HG03439 (cell line): Measurements from ENCODE around the gene ADARB1.

Experiments
- ATAC-seq: cut with Tn5 transposase; IDR thresholded peaks from one replicate; pipeline ENCODE4 v1.9.1; 2021; ENCODE audit warnings: mild to moderate bottlenecking, moderate library complexity; ENCODE audit not compliant: unreplicated experiment

ADARB1 gene

DNA sequence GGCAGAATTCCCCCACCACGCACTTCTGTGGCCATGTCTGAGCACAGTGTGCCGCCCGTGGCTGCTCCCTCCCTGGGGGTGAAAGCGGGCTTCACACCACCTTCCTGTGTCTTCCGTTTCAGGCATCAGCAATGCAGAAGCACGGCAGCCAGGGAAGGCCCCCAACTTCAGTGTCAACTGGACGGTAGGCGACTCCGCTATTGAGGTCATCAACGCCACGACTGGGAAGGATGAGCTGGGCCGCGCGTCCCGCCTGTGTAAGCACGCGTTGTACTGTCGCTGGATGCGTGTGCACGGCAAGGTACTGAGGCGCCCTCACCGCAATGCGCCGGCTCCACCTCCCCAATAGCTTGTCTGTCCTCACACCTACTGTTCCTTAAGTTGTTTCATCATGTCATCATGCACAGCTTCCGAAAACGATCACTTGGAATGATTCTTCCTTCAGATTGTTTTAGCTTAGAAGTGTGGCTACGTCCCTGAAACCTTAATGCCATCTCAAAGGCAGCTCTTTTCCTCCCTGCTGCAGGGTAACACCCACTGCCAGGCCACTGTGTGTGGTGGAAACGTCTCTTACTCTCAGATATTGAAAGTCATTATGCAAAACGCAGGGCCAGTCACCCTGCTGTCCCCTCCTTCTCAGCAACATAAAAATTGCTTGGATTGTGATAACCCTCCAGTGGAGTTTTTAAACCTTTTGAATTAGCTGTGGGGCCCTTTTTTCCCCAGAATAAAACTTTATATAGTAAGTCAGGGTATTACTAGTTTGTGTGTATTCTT, 146.5 kb downstream of the ADARB1 start:
- no peak for ATAC-seq

DNA sequence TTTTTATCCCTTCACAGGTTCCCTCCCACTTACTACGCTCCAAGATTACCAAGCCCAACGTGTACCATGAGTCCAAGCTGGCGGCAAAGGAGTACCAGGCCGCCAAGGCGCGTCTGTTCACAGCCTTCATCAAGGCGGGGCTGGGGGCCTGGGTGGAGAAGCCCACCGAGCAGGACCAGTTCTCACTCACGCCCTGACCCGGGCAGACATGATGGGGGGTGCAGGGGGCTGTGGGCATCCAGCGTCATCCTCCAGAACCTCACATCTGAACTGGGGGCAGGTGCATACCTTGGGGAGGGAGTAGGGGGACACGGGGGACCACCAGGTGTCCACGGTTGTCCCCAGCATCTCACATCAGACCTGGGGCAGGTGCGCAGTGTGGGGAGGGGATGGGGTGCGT, 147.6 kb downstream of the ADARB1 start:
- no peak for ATAC-seq

DNA sequence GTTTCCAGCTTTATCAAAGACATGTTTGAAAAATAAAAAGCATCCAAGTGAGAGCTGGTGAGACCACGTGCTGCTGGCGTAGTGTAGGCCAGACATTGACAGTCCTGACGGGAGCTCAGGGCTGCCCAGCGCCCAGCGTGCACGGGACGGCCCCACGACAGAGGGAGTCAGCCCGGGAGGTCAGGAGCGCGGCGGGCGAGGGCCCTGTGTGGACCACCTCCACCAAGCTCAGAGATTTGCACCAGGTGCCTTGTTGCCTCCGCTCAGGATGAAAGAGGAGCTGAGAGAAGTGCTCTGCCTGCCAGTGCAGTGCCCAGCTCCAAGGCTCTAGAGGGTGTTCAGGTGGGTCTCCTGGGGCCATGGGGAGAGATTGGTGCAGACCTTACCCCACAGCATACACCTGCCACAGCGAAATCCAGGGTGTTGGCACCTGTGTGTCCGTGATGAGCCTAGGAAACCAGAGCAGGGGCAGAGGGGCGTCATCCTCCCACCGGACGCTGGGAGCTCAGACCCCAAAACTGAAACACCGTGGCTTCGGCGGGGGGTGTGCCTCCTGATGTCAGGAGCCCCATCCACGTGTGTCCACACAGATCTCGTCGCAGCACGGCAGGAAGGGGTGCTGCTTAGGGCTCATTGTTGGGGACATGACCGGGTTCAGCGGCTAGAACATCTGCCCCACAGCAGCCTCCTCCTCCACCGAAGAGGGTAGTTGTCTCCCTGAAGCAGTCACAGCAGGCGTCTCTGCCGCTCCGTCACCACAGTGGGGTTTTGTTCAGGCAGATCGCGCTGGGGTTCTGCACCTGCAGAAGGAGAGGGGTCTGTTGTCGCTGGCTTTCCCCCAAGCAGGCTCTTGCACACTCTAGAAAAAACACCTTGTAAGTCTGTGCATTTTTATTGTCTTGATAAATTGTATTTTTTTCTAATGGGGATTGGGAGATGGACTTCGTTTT, 149.1 kb downstream of the ADARB1 start:
- ATAC-seq = no peak

DNA sequence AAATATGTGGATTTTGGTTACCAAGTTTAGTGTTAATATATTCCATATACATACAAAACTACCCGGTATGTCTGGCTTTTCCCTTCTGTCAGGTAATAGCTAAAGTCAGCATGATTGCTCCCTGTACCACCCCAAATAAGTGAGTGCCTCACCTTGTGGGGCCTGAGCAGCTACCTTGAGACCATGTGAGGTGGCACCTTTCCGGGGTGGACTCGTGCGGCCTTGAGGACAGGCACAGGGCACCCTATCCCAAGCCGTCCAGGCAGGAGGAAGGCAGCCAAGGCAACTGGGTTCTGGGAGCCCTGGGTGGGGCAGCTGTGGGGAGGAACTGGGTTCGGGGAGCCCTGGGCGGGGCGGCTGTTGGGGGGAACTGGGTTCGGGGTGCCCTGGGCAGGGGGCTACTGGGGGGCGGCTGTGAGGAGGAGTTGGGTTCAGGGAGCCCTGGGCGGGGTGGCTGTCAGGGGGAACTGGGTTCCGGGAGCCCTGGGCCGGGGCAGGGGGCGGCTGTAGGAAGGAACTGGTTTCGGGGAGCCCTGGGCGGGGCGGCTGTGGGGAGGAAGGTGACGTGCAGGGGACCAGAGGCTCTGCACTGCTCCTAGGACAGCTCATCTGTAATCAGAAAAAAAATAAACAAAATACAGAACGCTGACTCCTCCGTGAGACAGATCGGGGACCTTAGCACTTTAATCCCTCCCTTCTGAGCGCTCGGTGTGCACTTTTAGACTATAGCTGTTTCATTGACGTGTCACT, 150.0 kb downstream of the ADARB1 start:
- no peak for ATAC-seq

DNA sequence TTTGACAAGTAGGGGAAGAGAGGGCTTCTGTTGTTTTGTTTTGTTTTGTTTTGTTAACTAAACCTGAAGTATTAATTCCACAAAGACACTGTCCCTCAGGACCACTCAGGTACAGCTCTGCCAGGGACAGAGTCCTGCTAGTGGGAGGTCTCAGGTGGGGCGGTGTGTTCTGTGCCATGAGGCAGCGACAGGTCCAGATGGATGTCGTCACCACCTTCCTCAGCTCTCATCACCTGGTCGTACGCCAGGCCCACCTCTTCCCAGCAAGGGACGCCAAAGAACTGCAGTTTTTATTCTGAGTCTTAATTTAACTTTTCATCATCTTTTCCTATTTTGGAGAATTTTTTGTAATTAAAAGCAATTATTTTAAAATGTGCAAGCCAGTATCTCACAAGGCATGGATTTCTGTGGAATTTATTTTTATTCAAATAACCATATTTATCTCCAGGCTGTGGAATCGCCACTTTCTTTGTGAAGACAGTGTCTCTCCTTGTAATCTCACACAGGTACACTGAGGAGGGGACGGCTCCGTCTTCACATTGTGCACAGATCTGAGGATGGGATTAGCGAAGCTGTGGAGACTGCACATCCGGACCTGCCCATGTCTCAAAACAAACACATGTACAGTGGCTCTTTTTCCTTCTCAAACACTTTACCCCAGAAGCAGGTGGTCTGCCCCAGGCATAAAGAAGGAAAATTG, 150.8 kb downstream of the ADARB1 start:
- ATAC-seq = no peak

DNA sequence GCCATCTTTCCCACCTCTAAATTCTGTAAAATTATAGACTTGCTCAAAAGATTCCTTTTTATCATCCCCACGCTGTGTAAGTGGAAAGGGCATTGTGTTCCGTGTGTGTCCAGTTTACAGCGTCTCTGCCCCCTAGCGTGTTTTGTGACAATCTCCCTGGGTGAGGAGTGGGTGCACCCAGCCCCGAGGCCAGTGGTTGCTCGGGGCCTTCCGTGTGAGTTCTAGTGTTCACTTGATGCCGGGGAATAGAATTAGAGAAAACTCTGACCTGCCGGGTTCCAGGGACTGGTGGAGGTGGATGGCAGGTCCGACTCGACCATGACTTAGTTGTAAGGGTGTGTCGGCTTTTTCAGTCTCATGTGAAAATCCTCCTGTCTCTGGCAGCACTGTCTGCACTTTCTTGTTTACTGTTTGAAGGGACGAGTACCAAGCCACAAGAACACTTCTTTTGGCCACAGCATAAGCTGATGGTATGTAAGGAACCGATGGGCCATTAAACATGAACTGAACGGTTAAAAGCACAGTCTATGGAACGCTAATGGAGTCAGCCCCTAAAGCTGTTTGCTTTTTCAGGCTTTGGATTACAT, 151.5 kb downstream of the ADARB1 start:
- ATAC-seq = no peak

DNA sequence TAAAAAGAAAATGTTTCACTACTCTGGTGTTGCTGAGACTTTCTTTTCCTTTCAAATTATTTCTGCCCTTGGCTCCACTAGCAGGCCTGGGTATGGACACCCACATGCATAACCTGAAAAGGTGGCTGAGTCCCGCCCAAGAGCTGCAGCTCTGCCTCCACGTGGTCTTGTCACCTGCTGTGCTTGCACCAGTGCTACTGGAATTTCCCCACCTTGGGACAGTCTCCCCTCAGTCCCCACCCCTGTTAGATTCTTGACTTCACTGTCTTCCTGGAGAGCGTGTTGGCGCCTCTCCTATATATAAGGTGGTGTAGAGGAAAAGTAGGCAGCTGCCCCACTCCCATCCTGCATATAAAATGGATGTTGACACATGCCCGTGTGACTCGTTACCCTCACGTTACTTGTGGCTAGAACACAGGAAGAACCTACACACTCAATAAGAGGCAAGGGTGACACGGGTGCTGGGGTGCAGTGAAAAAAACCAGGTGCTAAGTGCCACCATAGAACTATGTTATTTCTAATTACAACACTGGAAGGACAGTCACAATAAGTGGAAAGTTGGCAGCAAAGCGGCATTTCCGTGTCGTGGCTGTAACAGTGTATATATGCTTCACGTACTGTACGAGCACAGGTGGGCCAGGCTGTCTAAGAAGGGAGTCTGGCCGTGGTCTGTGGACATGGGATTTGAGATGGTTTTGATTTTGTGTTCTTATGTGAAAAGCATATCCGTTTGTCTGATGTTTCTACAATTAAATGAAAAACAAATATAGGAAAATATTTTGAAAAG, 152.4 kb downstream of the ADARB1 start:
- no peak for ATAC-seq

DNA sequence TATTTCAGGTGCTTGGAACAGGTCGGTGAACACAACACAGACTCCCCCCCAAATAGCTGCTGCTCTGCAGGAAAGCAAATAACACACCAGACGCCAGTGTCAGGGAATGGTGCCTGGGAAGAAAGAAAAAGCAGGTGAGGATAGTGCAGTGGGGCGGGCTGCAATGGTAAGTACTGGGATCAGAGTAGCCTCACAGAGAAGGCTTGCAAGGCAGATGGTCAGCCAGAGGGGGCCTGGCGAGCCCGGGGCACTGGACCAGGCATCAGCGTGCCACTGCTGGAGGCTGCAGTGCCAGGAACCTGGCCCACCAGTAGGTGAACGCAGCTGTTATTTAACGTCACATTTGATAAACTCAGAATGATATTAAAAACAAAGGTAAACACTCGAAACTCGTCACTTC, 153.4 kb downstream of the ADARB1 start:
- ATAC-seq = no peak

DNA sequence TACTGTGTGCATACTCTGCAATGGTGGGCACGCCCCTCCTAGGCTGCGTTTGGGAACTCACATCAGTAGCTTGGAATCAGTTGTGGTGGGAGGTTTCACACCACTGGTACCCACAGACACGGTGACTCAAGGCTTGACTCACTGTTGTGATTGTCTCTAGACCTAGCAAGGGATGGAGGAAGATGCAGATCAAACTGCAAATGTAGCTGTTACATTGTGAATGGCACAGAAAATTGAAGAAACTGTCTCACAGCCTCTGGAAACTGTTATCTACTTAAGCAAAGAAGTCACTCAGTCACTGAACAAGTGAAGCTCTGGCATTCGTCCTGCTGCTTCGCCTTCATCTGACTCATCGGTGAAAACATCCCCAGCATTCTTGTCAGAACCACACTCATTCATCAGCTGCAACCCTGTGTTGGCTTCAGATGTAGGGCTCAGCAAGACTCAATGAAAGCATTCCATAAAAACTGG, 153.8 kb downstream of the ADARB1 start:
- ATAC-seq = no peak

DNA sequence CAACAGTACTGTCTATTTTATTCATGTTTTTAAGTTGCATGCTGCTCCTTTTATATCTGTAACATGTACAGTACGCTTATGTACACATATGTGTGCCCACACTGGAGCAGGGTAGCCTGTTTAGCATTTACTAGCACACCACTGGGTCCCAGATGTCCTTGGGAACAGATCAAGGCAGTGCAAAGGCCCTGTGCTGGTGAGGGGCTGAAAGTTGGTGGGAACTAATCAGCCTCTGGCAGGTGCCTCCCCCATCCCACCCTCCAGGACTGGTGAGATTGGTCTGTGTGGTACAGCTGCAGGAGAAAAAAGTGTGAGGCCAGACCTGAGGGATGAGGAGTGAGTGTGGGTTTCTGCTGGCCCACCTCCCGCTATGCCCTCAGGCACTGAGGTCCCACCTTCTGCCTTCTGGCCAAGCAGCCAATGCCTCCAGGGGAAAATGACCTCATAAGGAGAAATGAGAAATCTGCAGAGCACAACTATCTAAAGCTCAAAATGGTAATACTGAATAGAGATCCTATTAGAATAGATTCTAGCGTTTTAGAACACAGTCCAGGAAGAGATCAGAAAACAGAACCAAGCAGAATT, 154.4 kb downstream of the ADARB1 start:
- ATAC-seq = no peak

DNA sequence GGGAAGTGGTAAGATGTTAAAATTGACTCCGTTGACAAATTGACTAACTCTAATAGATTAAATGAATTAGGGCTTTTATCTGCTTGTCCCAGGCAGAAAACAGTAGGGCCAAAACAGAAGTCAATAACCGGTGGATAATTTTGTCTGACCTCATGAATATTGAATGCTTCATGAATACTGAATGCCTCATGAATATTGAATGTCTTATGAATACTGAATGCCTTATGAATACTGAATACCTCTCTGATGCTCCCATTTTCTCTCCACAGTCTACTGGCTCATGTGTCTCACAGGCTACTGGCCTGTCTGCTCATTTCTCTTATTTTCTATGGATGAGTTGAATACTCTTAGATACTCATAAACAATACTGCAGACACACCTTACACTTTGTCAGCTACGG, 157.3 kb downstream of the ADARB1 start:
- no peak for ATAC-seq

DNA sequence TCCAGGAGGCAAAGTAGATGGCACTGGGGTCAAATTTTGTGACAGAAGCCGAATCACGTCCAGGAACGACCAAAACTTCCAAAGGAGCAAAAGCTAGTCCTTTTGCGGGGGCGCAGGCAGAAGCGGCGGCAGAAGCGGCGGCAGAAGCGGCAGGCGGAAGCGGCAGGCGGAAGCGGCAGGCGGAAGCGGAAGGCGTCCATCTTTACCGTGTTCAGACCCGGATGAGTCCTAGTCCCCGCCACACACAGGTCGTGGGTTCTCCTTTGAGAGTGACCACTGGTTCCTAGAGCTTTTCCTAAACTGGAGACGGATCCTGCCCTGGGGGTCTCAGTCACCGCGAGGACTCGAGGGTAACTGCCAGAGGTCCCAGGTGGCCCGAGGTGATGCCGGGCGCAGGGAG, 159.7 kb downstream of the ADARB1 start:
- ATAC-seq = no peak

DNA sequence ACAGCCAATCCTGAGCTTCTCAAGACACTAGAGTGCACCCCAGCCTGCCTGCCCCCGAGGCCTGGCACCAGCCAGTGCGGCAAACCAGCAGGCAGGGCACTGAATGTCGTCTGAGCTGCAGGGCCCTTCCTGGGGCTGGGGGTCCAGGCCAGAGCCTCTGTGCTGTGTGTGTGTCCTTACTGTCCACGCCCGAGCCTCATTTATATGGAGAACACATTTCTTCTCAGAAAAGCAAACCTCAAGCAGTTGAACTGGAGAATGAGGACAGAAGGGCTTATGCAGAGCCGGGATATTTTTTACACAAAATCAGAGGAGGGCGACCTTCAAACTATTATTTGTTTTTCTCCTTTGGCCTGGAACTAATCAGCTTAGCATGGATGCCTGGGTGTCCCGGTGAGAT, 160.6 kb downstream of the ADARB1 start:
- no peak for ATAC-seq

DNA sequence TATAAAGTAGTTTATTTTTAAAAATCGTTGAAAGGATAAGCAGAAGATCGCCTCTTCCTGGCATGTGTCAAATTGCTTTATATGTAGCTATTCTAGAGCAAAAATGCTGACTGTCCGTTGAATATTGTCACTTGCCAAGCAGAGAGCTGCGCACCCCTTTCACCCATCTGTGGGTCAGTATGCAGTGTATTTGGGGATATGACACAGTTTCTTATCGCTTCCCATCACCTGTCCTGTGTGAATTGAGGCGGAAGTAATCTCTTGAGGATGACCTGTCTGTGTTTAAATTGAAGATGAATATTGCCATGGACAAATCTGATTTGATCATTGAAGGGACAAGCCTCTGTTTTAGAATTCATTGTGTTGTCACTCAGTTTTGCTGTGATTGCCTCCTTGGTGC, 161.1 kb downstream of the ADARB1 start:
- ATAC-seq = no peak

DNA sequence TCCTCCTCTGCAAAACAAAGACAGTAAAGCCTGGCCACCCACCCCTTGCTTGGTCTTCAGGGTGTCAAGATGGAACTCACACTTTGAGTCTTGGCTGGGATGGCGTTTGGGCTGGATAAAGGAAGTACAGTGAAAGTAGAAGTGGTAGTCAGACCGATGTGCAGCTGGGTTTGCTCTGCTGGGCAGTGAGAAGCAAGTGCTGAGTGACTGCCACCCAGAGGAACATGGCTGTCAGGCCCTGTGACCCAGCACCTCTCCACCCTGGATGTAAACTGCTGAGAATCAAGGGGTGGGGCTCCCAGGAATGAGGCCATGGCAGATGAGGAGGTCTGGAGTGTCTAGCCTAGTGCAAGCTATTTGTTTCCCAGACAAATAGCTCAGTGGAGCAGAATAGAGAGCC, 162.1 kb downstream of the ADARB1 start:
- ATAC-seq = no peak

DNA sequence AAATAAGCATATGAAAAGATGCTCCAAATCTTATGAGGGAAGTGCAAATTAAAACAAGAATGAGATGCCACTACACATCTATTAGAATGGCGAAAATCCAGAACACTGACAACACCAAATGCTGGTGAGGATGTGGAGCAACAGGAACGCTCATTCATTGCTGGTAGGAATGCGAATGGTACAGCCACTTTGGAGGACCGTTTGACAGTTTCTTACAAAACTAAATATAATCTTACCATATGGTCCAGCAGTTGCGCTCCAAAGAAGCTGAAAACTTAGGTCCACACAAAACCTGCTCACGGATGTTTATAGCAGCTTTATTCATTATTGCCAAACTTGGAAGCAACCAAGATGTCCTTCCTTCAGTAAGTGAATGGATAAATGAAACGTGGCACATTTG, 163.0 kb downstream of the ADARB1 start:
- ATAC-seq = no peak

DNA sequence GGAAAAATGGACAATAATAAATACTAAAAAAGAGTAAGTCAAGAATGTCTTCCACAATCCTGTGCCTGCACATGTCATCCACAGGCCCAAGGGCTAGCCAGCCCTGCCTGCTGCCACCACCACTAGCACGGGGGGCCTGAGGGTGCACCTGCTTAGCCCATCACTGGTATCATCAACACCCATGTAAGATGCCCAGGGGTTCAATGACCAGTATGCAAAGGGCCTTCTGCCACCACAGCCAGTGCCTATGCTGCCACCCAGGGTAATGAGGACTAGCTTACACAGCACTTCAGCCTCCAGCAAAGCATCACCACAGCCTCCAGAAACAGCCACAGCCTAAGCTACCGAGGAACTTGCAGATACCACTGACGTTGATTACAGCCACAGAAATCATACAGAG, 167.0 kb downstream of the ADARB1 start:
- ATAC-seq = no peak

DNA sequence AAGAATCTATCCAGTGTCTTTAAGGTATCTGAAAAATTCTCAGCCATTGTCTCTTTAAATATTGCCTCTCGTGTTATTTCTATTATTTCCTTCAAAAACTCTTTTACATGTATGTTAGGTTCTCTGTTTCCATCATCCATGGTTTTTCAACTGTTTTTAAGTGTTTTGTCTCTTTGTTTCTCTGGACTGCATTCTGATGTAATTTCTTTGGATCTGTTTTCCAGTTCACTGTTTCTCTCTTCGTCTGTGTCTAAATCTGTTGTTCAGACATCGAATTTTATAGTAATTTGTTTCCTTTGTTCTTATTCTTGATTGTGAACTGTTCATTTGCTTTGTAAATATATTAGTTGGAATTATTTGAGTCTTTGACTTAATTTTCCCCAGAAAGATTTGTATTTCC, 169.2 kb downstream of the ADARB1 start:
- no peak for ATAC-seq

DNA sequence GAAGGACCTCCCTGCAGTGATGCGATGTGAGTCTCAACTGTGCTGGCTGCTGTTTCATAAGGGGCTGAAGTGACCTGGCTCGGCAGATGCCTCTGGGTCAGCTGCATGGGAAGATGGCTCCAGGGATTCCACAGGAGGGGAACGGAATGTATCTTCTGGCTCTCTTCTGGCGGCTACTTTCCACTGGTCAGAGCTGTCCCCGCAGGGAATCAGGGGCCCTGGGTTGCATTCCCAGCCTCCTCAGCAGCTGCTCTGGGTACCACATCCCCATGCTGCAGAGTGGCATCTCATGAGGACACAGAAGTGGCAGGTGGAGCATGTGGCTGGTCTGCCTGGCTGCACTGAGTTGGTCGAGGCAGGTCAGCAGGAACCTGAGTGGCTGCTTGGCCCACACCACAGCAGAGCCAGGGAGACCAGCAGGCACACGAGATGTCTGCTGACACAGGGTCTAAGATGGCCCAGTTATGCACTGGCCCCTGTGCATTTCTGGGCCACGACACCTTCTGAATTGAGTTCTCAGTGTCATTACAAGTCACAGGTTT, 170.5 kb downstream of the ADARB1 start:
- no peak for ATAC-seq
